GM19395 (cell line): Measurements from ENCODE around the gene PIK3R1.

ENCODE experiments used
- ATAC-seq: cut with Tn5 transposase; IDR thresholded peaks from one replicate; pipeline ENCODE4 v1.9.1; 2021; ENCODE audit warnings: mild to moderate bottlenecking, moderate library complexity; ENCODE audit not compliant: unreplicated experiment

Gene PIK3R1

DNA sequence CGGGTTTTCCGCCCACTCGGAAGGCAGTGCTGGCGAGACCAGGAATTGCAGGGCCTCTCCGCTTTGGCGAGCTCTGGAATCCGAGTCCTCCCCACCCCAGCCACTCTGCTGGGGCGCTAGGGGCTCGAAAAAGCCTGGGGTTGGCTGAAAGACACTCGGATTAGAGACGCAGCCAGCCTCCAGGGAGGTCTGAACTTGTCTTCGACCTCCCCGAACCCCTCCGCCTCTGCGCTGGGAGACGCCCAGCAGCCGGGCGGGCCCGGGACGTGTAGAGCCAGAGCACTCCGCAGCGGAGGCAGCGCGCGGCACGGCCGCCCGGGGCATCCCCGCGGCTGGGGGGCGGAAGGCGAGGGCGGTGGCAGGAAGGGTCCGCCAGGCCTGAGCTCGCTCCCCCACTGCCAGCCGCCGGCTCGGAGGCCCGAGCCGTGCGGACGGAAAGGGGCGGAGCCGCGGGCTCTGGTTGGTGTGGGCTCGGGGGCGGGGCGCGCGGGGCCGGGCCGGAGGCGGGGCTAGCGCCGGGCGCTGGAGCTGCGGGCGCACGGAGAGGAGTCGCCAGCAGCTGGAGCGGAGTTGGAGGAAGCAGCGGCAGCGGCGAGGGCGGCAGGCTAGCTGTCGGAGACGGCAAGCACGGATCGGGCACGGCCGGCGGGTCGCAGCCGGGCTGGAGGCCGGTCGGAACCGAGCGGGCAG, at the start of gene PIK3R1:
Gene PIK3R1 (plus strand): TSS at position 549 of the 690 bp plus-strand sequence. CDS start 10,920 bp downstream, outside the sequence.
- peak; percentile 74 for ATAC-seq

DNA sequence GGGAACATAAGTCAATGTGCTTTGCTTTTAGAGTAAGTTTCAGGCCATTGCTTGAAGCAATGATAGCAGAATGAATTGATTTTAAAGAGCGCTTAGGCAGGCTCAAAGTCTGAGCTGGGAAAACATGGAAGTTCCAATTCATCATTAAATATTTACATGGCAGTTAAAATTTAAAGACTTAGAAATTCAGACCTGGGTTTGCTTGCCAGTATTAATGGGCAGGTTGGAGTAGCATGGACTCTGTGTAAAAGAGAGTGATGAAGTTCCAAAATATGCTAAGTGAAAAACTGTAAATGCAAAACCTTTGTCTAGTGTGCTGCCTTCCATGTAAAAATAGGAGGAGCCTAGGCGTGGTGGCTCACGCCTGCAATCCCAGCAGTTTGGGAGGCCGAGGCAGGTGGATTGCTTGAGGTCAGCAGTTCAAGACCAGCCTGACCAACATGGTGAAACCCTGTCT, 48.3 kb upstream of the PIK3R1 start:
- no peak for ATAC-seq

DNA sequence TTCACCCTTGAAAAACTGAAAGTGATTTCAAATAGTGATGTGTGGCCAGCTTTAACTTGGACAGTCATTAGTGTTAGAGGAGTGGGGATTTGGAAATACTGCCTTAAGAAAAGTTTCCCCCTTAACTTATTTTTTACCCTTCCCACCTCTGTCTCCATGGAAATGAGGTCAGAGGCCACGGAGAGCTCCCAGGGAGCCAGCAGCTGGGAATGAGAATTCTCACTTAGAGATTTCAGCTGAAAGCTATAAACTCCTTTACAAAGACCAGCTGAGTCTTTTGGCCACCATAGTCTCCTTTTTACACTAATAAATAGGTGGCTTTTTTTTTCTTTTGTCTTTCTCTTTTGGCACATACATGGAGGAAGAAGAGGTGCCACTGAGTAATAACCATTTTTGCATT, 45.7 kb upstream of the PIK3R1 start:
- ATAC-seq: no peak

DNA sequence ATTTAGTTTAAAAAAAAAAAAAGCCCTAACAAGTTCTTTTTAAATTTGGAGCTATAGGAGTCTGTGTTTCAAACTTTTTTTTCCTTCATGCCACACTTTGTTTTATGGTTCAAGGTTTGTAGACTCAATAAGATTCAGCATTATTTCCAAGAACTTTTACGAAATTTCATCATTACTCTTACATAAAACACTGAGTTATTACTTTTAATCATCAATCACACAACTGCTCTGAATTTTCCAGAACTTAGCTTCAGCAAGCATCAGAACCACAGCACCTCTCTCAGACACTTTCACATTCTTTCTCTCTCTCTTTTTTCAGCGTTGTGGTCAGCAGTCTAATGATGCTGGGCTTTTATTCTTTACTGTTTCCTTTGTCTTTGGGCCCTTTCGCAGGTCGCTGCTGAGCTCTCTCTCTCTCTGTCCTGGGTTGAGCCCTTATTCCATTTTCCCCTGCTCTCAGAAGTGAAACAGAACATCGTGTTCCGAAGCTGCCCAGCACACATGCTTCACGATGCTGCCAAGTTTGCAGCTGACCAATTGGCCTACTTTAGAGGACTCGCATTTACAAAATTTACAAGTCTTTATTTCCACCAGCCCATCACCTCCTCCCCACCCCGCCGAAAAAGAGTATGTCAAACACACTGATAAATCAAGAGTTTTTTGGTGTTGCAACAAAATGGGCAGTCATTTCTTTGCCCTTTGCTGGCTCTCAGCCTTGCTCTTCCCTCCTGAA, 44.6 kb upstream of the PIK3R1 start:
- no peak for ATAC-seq

DNA sequence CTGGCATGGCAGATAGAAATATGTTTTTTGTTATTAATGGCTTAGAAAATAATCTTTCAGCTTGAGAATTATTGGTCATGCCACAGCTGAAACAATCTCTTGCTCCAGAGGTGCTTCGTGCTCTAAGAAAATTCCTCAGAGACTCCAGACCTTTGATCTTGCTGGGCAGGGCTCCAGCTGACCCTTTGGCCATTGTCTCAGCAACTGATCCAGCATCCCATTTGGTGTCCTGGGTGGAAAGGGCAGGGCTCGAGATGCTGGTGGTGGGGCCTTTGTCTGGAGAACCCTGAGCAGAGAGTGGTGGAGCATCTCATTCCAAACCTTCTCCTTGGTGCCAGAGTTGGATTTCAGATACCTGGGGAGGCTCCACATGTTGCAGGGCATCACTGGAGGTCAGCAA, 43.2 kb upstream of the PIK3R1 start:
- ATAC-seq: no peak

DNA sequence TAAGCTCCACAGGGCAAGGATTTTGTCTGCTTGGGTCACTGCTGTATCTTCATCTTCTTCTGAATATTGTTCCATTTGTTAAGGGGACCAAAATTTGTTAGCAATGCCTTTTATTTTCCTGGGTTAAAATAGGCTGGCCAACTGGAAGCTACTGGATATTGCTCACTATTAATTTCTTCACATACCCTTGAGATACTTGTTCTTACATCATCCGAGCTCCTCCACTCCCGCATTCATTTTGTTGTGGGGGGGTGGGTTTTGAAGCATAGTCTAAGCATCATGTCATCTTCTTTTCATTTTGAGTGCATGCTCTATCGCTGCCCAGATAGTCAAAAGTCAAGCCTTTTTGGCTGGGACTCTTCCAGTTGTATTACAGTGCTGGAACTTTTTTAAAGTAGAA, 42.5 kb upstream of the PIK3R1 start:
- ATAC-seq: no peak

DNA sequence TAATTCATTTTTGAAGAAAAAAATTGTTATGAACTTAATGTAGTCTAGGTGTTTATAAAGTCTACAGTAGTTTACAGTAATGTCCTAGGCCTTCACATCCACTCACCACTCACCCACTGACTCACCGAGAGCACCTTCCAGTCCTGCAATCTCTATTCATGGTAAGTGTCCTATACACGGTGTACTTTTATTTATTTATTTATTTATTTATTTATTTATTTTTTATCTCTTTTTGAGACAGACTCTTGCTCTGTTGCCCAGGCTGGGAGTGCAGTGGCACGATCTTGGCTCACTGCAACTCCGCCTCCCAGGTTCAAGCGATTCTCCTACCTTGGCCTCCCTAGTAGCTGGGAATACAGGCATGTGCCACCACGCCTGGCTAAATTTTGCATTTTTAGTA, 39.3 kb upstream of the PIK3R1 start:
- no peak for ATAC-seq

DNA sequence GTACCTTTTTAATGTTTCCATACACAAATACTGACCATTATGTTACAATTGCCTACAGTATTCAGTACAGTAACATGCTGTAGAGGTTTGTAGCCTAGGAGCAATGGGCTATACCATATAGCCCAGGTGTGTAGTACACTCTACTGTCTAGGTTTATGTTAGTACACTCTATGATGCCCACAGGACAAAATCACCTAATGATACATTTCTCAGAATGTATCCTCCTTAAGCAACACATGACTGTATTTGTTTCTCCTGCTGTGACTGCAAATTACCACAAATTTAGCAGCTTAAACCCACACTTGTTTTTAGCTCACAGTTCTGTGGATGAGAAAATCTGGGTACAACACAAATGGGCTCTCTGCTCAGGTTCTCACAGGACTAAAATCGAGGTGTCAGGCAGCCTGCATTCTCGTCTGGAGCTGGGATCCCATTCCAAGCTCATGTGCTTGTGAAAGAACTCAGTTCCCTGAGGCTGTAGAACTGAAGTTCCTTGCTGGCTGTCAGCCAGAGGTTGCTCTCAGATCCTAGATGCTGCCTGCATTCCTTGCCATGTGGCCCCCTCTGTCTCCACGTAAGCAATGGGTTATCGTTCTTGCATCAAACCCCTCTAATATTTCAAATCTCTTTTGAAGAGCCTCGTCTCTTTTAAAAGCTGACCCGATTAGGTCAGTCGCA, 38.6 kb upstream of the PIK3R1 start:
- no peak for ATAC-seq

DNA sequence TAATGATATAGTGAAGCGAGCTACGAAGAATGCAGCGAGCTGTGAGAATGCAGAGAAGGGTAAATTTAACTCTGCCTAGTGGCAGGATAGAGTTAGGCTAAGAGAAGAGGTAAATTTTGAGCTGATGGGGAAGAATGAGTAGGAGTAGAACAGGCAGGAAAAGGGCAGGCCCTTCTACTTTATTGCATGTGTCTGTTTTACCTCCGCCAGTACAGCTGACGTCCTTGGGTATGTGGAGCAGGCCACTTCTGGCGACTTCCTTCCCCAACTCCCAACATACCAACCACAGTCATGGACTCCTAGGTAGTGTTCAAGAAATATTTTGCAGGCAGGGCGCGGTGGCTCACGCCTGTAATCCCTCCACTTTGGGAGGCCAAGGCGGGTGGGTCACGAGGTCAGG, 37.9 kb upstream of the PIK3R1 start:
- no peak for ATAC-seq

DNA sequence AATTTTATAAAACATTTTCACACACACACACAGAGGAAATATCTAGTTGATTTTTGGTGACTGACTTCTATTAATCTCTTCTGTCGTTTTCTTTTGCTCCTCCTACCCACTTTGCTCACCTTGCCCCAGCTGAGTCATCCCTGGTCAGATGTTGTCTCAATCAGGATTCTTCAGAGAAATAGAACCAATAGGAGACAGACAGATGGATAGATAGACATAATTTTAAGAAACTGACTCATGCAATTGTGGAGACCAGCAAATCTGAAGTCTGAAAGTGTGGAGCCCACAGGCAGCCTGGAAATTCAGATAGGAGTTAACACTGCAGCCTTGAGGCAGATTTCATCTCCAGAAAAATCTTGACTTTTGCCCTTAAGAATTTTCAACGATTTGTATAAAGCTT, 37.0 kb upstream of the PIK3R1 start:
- no peak for ATAC-seq

DNA sequence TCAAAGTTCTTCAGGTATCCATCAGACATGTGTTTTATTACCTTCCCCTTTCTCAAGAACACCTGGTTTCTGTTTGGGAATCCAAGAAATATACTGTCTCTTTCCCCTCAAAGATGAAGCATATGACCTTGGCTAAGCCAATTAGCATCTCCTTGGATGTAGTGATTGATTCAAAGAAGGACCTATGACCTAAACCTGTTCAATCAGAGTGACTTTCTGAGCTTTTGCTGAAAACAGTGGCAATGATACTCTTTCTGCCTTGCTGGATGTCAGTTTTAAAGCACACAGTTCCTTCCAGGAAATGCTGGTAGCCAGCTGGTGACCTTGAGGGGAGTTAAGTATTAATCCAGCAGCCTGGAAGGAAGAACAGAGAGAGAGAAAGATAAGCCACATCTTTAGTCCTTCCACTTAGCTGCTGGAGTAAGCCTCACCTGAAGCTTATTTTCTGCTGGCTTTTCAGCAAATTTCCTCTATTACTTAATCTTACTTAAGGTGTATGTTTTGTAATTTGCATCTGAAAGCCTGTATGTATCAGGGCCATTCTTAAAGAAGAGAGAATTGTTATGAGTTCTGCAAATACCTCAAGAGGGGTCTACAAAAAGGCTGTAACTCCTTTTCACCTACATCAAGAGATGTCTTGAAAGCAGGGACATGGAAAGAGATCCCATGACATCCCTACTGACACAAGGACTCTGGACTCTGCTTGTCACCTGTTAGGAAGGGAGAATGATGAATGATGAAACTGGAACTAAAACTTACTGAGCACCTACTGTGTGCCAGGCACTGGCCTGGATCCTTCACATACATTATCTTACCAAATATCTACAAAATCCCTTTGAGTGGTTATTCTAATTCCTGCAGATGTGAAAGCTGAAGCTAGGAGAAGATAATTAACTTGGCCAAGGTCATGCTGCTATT, 35.2 kb upstream of the PIK3R1 start:
- ATAC-seq: no peak

DNA sequence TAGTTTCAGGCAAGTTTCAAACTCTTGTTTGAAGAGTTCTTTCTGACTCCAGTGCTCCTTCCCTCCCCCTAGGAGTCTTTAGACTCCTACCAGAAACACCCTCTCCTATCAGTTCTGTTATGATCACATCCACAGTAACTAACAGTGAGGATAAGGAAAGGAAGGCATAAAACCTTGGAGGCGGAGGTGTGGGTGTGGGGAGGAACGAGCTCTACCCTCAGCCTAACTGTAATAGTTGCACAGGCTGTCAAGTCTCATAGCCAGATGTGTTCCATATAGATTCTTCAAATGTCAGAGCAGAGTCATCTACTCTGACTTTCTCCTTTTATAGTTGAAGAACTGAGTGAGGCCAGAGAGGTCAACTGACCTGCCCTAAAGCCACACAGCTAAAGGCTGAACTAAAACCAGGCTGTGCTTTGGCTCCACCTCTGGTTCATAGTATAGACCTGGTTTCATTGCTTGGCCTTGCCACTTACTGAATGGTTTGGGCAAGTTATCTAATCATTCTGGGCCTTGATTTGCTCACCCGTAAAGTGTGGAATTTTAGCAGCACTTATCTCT, 34.4 kb upstream of the PIK3R1 start:
- ATAC-seq: no peak

DNA sequence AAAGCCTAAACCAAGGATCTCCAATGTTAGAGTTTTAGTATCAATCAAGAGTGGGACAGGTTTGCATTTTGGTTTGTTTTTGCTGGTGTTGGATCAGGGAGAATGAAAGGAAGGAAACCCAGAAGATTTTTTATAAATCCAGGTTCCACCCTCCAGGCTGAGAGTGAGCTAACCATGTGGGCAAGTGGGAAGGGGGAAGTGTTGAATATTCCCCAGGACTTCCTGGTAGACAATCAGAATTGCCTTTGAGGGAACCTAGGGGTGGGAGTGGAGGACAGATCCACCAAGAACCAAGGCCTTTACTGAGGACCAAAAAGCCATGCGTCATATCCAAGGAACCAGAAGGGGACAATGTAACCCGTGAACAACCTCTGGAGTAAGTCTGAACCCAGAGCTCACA, 33.5 kb upstream of the PIK3R1 start:
- ATAC-seq: no peak

DNA sequence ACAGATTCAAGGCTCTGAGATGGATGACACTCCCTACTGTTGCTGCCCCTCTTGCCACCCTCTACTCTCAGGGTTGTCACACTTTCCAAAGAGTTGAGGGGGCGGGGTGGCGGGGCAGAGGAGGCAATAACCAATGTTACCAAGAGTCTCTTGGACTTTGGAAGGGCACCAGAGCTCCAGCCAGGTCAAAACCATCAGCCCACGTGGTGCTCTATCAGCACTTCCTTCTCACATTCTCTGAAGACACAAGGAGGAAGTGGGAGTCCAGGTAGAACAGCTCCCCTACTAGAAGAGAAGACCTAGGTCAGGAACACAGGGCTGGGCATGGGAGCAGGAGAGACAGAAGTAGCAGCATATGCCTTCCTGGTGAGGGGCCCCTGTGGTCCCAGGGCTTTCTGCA, 33.0 kb upstream of the PIK3R1 start:
- peak; percentile 56 for ATAC-seq

DNA sequence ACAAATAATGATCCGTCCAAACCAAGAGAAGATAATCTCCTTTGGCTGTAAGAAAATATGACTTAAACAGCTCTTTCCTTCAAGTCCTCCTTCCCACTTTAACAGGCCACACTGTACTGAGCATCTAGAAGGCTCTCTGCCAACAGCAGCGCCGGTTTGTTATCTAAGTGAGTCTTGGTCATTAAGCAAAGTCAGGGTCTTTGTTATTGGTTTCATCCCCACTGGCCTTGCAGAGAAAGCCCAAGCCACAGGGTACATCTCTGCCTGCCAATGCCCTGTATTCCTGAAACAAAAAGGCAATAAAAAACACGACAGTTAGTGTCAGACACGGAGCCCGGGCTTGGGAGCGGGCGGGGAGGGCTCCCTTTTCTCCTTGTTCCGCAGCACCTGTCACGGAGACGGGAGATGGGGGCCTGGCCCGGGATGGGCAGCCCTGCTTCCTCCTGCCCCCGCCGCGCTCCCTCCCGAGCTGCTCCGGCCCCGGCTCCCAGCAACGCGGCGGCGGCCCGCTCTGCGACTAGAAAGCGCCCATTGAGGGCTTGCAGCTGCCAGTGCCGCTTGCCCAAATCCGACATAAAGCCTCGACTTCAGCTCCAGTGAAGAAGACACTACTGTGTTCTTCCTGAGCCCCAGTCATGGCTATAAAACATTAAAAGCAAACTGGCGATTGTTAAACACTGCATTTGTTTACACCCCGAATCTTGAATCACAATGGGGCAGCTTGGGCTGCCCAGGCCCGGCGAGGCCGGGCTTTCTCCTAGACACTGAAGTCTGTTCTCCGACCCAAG, 28.1 kb upstream of the PIK3R1 start:
- ATAC-seq: no peak

DNA sequence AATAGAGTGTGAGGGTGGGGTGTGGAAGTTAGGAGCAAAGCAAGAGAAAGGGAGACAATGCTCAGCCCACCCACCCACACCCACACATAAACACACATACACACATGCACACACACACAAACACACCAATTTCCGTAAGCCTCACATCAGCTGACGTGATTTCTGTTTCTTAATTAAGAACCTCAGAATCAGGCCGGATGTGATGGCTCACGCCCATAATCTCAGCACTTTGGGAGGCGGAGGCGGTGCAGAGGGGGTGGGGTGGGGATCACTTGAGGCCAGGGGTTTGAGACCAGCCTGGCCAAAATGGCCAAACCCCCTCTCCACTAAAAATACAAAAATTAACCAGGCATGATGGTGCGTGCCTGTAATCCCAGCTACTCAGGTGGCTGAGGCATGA, 26.4 kb upstream of the PIK3R1 start:
- ATAC-seq: no peak

DNA sequence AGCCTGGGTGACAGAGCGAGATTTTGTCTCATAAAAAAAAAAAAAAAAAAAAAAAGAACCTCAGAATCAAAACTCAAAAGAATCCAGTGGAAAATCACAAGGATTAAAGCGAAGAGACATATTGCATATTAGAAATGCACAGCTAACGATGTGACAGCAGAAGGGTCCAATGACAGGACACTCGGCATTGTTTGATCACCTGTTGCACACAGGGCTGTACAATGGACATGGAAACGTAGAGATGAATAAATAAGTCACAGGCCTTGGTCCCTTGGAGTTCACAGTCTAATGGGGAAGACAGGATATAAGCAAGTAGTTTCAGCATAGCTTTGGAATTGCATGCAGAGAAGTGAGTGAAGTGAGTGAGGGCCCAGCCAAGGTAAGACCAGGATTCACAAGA, 25.9 kb upstream of the PIK3R1 start:
- ATAC-seq: no peak

DNA sequence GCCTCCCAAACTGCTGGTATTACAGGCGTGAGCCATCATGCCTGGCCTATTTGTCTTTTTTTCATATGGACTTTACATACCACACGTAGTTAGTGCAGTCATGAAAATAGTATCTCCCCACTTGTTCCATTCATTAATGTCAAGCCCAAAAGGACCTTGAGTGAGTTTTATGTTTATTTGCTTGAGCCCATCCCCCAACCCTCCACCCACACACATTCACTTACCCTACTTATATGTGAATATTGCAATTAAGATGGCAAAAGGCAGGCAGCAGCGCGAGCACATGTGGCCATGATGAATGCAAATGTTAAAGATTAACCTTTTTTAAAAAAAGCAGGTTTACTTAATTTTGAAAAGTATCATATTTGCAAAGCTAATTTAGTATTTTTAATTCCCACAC, 24.9 kb upstream of the PIK3R1 start:
- no peak for ATAC-seq

DNA sequence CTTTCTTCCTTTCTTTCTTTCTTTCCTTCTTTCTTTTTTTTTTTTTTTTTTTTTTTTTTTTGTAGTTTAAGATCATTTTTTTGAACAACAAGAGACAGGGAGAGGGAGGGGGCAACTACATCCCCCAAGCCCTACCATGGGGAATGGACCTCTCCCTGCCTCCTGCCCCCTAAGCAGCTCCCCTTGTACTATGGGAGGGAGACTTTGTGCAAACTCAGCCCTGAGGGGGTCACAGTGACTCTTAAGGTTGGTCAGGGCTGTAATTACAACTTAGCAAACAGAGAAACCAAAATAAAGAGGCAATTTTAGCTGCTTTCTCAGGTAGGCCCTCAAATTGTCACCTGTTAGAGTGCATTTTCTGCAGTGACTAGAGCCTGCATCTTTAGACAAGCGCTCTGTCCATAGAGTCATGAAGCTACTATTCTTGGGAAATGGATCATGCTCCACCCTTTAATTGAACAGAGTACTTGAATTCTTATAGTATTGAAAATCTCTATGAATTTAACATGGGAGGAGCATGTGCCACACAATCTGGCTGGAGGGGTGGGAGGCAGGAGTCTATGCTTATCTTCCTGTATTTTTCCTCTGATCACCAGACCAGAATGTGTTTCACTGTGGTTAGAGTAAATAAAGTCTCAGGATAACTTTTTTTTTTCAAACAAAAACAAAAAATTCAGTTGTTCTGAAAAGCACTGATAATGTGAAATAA, 24.3 kb upstream of the PIK3R1 start:
- no peak for ATAC-seq
